GM20000 (cell line): ENCODE measurements around the gene ZNF132.
A peak's percentile ranks its signal among the peaks of the same experiment; 100 is the strongest.
"Not testable (repeated sequence)": the region's sequence is repeated elsewhere in the genome, so short reads cannot be mapped to it uniquely, and the experiment has no call there.

Experiments
- DNase-seq: peaks from one replicate; pipeline ENCODE4 v3.0.0; 2012; ENCODE audit warnings: low spot score
- TF ChIP-seq, protein P1 (sequence below): IDR thresholded peaks from 2 replicates; pipeline ENCODE4 v1.5.1; 2012; ENCODE audit warnings: mild to moderate bottlenecking, control low read depth; ENCODE audit errors: extremely low read depth, missing control alignments

Gene ZNF132

DNA sequence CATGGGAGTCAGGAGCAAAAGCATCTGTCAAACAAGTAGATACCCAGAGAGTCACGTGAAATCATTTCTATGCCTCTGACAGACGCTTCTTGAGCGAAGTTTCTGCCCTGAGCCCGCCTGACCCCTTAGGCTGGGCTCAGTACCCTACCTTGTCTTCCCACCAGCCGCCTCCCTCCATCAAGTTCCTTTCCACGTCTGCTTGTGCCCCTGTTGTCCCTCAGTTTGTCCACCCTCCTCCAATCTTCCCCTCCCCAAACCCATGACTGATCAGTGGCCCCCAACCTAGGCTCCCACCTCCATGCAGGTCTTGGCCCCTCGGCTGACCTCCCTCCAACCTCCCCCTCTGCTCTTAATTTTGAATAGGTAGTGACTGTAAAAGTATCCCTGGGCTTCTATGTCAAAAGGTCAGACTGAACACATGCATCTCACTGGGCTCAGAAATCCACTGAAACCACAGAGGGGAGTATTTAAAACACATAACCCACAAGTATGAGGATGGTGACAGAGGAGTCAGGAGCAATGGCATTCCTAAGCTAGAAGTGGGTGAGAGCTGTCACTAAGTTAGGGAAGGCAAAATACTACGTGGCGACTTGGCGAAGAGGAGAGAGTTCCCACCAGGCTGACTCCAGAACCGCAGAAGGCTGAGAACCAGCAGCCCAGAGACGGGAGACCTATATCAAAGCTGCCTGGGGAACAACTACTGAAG is 34.5 kb upstream of the ZNF132 start:
- no peak for DNase-seq
- TF ChIP-seq, protein P1, sequence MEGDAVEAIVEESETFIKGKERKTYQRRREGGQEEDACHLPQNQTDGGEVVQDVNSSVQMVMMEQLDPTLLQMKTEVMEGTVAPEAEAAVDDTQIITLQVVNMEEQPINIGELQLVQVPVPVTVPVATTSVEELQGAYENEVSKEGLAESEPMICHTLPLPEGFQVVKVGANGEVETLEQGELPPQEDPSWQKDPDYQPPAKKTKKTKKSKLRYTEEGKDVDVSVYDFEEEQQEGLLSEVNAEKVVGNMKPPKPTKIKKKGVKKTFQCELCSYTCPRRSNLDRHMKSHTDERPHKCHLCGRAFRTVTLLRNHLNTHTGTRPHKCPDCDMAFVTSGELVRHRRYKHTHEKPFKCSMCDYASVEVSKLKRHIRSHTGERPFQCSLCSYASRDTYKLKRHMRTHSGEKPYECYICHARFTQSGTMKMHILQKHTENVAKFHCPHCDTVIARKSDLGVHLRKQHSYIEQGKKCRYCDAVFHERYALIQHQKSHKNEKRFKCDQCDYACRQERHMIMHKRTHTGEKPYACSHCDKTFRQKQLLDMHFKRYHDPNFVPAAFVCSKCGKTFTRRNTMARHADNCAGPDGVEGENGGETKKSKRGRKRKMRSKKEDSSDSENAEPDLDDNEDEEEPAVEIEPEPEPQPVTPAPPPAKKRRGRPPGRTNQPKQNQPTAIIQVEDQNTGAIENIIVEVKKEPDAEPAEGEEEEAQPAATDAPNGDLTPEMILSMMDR, result no peak

DNA sequence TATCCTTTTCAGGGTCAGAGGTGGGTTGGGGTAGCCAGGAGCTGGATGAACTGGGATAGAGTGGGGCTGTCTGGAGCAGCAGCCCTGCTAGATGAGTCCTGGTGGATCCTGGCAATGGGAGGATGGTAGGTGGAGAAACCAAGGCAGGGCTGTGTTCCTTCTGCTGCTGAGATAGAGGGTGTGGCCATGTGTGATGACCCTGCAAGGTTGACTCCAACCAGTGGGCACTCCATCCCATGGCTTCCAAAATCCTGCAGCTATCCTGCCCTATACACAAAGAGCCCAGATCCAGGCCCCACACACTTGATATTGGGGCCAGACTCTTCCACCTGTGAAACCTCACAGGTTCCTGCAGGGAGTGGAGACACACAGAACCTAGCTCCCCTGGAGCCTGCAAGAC is 33.8 kb upstream of the ZNF132 start:
- TF ChIP-seq, protein P1, result no peak

DNA sequence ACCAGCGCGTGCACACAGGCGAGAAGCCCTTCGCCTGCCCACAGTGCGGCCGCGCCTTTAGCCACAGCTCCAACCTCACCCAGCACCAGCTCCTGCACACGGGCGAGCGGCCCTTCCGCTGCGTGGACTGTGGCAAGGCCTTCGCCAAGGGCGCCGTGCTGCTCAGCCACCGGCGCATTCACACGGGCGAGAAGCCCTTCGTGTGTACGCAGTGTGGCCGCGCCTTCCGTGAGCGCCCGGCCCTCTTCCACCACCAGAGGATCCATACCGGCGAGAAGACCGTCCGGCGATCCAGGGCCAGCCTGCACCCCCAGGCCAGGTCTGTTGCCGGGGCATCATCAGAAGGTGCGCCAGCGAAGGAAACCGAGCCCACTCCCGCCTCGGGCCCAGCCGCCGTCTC is 31.8 kb upstream of the ZNF132 start:
- DNase-seq, result no peak
- TF ChIP-seq, protein P1, result no peak

More for the DNA sequence above, 33.8 kb upstream of the ZNF132 start:
- DNase-seq, result no peak

DNA sequence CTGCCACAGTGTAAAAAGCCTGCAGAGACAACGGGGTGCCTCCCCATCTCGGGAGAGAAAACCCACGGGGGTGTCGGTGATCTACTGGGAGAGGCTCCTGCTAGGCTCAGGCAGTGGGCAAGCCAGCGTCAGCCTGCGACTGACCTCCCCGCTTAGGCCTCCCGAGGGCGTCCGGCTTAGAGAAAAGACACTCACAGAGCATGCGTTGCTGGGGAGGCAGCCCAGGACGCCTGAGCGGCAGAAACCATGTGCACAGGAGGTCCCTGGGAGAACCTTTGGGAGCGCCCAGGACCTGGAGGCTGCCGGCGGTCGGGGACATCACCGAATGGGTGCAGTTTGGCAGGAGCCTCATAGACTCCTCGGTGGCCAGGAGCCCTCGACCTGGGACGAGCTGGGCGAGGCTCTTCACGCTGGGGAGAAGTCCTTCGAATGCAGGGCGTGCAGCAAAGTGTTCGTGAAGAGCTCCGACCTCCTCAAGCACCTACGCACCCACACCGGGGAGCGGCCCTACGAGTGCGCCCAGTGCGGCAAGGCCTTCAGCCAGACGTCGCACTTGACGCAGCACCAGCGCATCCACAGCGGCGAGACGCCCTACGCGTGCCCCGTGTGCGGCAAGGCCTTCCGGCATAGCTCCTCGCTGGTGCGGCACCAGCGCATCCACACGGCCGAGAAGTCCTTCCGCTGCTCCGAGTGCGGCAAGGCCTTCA is 31.0 kb upstream of the ZNF132 start:
- not testable (repeated sequence) for DNase-seq

DNA sequence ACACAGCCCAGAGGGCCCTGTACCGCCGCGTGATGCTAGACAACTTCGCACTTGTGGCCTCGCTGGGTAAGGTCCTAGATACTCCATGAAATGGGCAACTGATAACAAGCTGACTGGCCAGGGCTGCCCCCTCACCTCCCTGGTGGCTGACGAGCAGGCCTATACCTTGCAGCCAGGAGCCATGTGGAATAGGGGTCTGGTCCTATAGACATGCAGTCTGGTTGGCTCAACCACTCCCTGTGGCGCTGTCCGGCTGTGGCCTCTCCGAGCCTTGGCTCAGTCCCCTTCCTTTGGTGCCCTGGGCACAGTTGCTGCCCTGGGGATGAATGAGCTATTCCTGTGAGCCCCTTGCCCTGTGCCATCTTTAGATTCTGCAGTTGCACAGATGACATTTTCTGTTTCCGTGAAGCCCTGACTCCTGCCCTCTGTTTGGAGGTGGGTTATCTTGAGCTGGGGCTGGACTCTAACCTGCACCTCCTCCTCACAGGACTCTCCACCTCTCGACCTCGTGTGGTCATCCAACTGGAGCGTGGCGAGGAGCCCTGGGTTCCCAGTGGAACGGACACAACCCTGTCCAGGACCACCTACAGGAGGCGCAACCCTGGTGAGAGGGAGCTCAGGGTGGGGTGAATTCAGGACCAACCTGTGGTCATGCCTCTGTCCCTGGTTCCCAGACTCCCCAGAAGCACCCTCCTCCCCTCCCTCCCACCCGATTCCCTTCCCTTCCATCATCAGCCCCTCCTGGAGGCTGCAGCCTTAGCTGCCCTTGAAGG is 29.5 kb upstream of the ZNF132 start:
- TF ChIP-seq, protein P1, result no peak
- DNase-seq, result no peak

DNA sequence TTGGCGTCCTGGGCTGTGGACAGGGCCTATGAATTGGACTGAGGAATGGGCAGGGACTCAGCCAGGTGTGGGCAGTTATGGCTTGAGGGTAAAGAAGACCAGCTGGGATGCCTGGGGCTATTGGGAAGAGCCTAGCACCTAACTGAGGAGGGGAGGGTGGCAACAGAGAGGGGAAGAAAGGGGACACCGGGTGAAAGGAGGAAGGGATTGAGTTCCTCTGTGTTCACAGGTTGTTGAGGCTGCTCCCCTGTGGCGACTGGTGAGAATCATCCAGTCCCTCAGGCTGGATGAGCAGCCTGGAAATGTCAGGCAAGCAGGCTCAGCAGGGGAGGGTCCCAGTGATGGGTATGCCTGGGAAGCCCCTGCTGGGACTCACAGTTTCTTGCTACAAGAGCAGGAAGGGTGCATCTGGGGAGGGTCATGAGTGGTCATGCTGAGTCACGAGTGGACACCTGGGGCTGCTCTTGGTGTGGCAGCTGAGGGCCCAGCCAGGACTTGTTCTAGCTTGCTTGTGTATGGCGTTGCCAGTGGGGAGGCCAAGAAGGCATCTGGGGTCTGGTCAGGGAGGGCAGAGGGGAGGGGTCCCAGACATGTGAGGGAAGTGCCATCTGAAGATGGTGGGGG is 28.4 kb upstream of the ZNF132 start:
- peak; percentile 25 for DNase-seq
- TF ChIP-seq, protein P1, result no peak

DNA sequence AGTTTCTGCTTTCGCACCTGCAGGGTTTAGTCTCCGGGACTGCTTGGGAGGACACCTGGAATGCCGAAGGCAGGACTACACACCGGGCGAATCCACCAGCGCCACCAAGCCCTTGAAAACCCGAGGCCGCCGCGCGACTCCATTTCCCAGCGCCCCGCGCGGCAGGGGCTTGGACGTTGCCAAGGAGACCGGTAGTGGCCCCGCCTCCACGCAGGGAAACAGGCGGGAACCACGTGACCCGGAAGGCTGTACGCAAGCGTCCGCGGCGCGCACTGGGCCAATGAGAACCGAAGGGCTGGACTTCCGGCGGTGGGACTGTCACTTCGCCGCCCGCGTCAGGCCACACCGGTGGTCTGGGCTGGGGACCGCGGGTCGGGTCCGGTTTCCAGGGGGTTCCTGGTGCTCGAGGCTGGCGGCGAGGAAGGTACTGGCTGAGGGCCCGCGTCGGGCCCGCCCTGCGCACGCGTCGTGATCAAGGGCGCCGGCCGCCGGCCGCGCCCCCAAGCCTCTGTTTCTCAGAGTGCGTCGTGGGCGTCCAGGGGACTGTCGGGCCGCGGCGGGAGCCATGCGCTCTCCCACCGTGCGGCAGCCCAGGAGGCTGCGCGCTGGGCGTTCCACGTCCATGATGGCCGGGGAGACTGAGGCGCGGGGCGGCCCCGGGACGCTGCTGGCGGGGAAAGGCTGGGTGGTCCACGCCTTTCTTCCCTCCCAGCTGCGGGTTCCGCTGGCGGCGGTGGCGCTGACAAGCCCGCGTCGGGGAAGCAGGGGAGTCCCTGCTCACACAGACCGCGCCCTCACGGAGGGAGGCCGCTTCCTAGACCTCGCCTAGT is 27.0 kb upstream of the ZNF132 start, which contains the start of gene ZNF324:
Gene ZNF324, plus strand, starts transcription at position 321 of the 830 bp plus-strand sequence. CDS start 2,106 bp downstream, outside the sequence.
- TF ChIP-seq, protein P1, result no peak
- peak; percentile 99 for DNase-seq
